ENCODE measurements around the gene RPL37. TPM values are rescaled to one million over a fixed set of nuclear protein-coding genes. Genes with fewer than 3 reads are reported as not detected.
"Not testable (repeated sequence)": the region's sequence is repeated elsewhere in the genome, so short reads cannot be mapped to it uniquely, and the experiment has no call there.

Gene RPL37
- total RNA-seq = 100 to 1,000 TPM in 1 of 2 donors, 10 to 100 TPM in 1; 99.1 to 174 TPM
- polyA plus RNA-seq (ENCODE audit: insufficient read depth, low read depth, low replicate concordance) = 1,089 TPM
- long read RNA-seq, donor 1, full-length matches to known transcripts = 854 of 1,277 reads
- long read RNA-seq, donor 1, partial matches to known transcripts = 417 of 1,277 reads
- long read RNA-seq, donor 1, other reads (novel, unspliced or antisense) = 6 of 1,277 reads
- long read RNA-seq, donor 2, full-length matches to known transcripts = 533 of 857 reads
- long read RNA-seq, donor 2, partial matches to known transcripts = 295 of 857 reads
- long read RNA-seq, donor 2, other reads (novel, unspliced or antisense) = 29 of 857 reads

GRCh38 chr5:40834849-40835787, at the start of gene RPL37:
TSS of gene RPL37 (minus strand) at chr5:40835222. CDS start at chr5:40835185, 37 bp downstream.
- Histone ChIP-seq H3K9me3 (no peaks in the 10 kb centered on the region), H3K4me3 (peak within 1 kb of the TSS; percentile 60 to 93), H3K36me3 (ENCODE audit: low read depth, missing control alignments) (no peaks in the 10 kb centered on the region), H3K27me3 (no peaks in the 10 kb centered on the region), H3K27ac (peak within 1 kb of the TSS; percentile 92 to 97), H3K4me1 (peaks cover 9% of the 10 kb centered on the region)
- TF ChIP-seq CTCF (IDR thresholded peaks at IDR 0.05) = no peak
- TF ChIP-seq POLR2A (IDR thresholded peaks at IDR 0.05) = peak; percentile 6
- 2% methylated on average over 37 to 61 of the region's 61 CpGs for WGBS, 2 donors
- intact Hi-C loops (cut with DNase I; ENCODE audit: low total_unique reads) = no loop called here
- peak; percentile 97 for DNase-seq

- 59 to 80% methylated on average over 1 of the region's 1 CpG for WGBS, 2 donors
- intact Hi-C loops (cut with DNase I; ENCODE audit: low total_unique reads); H3K4me1 ChIP-seq; DNase-seq; H3K9me3 ChIP-seq; H3K27ac ChIP-seq; H3K27me3 ChIP-seq; H3K4me3 ChIP-seq; H3K36me3 ChIP-seq (ENCODE audit: low read depth, missing control alignments): not testable (repeated sequence)
Measured at GRCh38 chr5:40883051-40883450, 48.0 kb upstream of the RPL37 start.

GRCh38 chr5:40882291-40882690, 47.3 kb upstream of the RPL37 start:
- DNase-seq = no peak
- no peak overlapping the region for H3K27ac ChIP-seq
- no peak overlapping the region for H3K4me3 ChIP-seq
- no peaks in the 10 kb centered on the region for H3K9me3 ChIP-seq
- no peaks in the 10 kb centered on the region for H3K4me1 ChIP-seq
- 95 to 100% methylated on average over 3 to 4 of the region's 4 CpGs for WGBS, 2 donors
- TF ChIP-seq POLR2A (IDR thresholded peaks at IDR 0.05) = no peak
- TF ChIP-seq CTCF (IDR thresholded peaks at IDR 0.05) = no peak
- H3K27me3 ChIP-seq = no peaks in the 10 kb centered on the region
- H3K36me3 ChIP-seq (ENCODE audit: low read depth, missing control alignments) = no peaks in the 10 kb centered on the region
- intact Hi-C loops (cut with DNase I; ENCODE audit: low total_unique reads) = no loop called here

- Histone ChIP-seq H3K9me3 (no peaks in the 10 kb centered on the region), H3K27me3 (no peaks in the 10 kb centered on the region), H3K36me3 (ENCODE audit: low read depth, missing control alignments) (no peaks in the 10 kb centered on the region), H3K27ac (no peak overlapping the region), H3K4me1 (no peaks in the 10 kb centered on the region), H3K4me3 (no peak overlapping the region)
- no peak for DNase-seq
- intact Hi-C loops (cut with DNase I; ENCODE audit: low total_unique reads) = no loop called here
- 26 to 27% methylated on average over 10 of the region's 10 CpGs for WGBS, 2 donors
- TF ChIP-seq POLR2A (IDR thresholded peaks at IDR 0.05) (no peak), CTCF (IDR thresholded peaks at IDR 0.05) (peak; percentile 8 to 61 (median 33))
Measured at GRCh38 chr5:40879163-40879942, 44.3 kb upstream of the RPL37 start.
